ENCODE data around the gene DNM3. TPM values are rescaled to one million over a fixed set of nuclear protein-coding genes. Genes with fewer than 3 reads are reported as not detected.

Gene DNM3
- total and polyA plus RNA-seq, 9 of the 15 experiments (the other 6 are each of a cell fraction or from before 2014, with no cell fraction given), result 0.08 to 0.36 (median 0.22) TPM; not detected in 1

- TF ChIP-seq ATF3 (IDR thresholded peaks at IDR 0.05) (peak; percentile 79), ATF3 (CRISPR knock-in tag; conservative IDR thresholded peaks at IDR 0.05) (no peak), ZNF655 (CRISPR knock-in tag; IDR thresholded peaks at IDR 0.05) (no peak), PURB (CRISPR knock-in tag; IDR thresholded peaks at IDR 0.05; ENCODE audit: low read depth) (no peak), ZNF274 (IDR thresholded peaks at IDR 0.05; ENCODE audit: borderline replicate concordance, low read depth, low read length) (no peak), CREM (IDR thresholded peaks at IDR 0.05; ENCODE audit: low read depth) (peak; percentile 51; the same call in 1 of the 2 replicates), ZNF586 (CRISPR knock-in tag; conservative IDR thresholded peaks at IDR 0.05) (no peak), ZNF551 (CRISPR knock-in tag; IDR thresholded peaks at IDR 0.05) (no peak), MYNN (IDR thresholded peaks at IDR 0.05) (no peak), MYNN (CRISPR knock-in tag; IDR thresholded peaks at IDR 0.05) (no peak), ZNF583 (CRISPR knock-in tag; IDR thresholded peaks at IDR 0.05) (no peak), ATF4 (CRISPR knock-in tag; IDR thresholded peaks at IDR 0.05) (no peak), SIRT6 (IDR thresholded peaks at IDR 0.05; ENCODE audit: low read depth, low read length) (no peak), HNRNPLL (IDR thresholded peaks at IDR 0.05; ENCODE audit: low read depth, low read length, poor library complexity, severe bottlenecking) (no peak), MAFF (IDR thresholded peaks at IDR 0.05; ENCODE audit: low read length) (no peak), MECOM (CRISPR knock-in tag; IDR thresholded peaks at IDR 0.05) (no peak), SRSF9 (IDR thresholded peaks at IDR 0.05; ENCODE audit: borderline replicate concordance, low read depth, low read length) (no peak), GABPB1 (CRISPR knock-in tag; IDR thresholded peaks at IDR 0.05) (no peak), ZBTB11 (CRISPR knock-in tag; IDR thresholded peaks at IDR 0.05) (no peak), EZH2 (IDR thresholded peaks at IDR 0.05; ENCODE audit: borderline replicate concordance, low read depth, low read length) (no peak), NR2C1 (IDR thresholded peaks at IDR 0.05) (no peak), NR2C1 (tag; IDR thresholded peaks at IDR 0.05) (peak; percentile 63; the same call in 1 of the 2 replicates)
Measured at GRCh38 chr1:171794085-171794484, 47.2 kb upstream of the DNM3 start (continued).
